Measurements from ENCODE around the gene BTG3. TPM values are rescaled to one million over a fixed set of nuclear protein-coding genes. Genes with fewer than 3 reads are reported as not detected.
A peak's percentile ranks its signal among the peaks of the same experiment; 100 is the strongest.

BTG3 gene, protein sequence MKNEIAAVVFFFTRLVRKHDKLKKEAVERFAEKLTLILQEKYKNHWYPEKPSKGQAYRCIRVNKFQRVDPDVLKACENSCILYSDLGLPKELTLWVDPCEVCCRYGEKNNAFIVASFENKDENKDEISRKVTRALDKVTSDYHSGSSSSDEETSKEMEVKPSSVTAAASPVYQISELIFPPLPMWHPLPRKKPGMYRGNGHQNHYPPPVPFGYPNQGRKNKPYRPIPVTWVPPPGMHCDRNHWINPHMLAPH
- total RNA-seq = 4.9 TPM
- long read RNA-seq, transcript BTG3-202 (5 exons, 1,456 nt) = major isoform, 9 of 11 reads
- long read RNA-seq, partial matches to known transcripts = 0 of 11 reads
- long read RNA-seq, other reads (novel, unspliced or antisense) = 0 of 11 reads

DNA sequence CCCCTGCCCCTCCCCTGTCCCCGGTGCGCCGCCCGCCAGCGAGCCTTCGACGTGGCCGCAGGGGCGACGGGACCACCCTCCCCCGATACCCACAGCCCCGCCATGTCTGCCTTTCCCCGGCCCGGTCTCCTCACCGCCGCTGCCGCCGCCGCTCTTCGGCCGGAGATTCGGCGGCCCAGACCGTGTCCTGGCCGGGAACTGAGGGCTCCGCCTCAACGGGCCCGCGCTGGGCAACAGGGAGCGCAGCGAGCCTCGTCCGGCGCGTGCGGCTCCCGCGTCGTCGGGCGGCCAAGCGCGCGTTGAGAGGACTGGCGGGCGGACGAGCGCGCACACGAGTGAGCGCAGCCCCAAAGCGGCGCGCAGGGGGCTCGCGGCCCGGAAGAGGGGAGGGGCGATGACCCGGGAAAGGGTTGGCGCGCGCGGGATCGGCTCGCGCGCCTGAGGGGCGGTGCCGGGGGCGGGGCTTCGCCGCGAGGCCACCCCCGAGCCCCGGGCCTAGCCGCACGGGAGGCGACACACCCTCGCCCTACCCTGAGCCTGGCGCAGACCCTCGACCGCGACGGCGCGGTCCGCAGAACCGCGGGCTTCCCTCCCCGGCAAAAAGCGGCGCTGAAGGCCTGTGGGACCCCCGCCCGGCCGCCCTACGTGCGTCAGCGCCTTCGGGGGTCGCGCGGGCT lies at the start of gene BTG3:
TSS of gene BTG3 (minus strand) at position 337 of the 677 bp plus-strand sequence. CDS start 3,757 bp downstream, outside the sequence.
- intact Hi-C loops (cut with DNase I) = no loop called here
- DNase-seq (ENCODE audit: missing footprints) (peak; percentile 89), ATAC-seq (peak; percentile 97)

DNA sequence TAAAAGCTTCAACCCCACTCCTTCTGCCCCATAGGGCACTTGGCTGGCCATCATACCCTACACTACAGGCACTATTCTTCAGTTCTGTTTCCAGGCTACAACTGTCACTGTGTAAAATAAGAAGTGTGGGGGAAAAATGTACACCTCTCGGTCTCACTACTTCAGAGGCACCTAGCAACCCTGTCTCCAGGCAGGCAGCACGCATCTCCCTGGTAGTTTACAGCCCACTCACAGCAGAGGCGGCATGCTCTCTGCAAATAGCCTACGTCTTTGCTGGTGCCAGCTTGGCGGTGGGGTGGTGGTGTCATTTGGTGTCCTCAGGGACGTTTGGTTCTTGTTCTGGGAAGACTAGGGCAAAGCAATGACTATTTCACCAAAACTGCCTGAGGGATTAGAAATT lies 48.2 kb upstream of the BTG3 start:
- intact Hi-C loops (cut with DNase I) = no loop called here
- no peak for DNase-seq (ENCODE audit: missing footprints)

DNA sequence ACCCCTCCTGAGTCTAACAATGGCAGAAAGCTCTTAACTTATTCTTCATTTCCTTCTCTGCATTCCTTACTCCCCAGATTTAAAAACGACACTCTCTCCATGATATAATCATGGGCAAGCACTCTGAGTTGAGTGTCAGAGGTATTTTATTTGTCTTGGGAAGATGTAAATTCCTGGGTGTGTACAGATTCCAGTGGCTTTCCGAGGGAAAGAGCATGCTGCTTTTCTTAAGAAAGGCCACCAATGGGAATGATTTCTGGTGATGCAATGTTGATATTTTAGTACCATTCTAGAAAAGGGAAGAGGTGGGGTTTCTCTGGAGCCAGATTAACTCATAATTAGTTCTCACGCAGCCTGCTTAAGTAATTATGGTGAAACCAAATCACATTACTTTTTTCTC lies 47.8 kb upstream of the BTG3 start:
- intact Hi-C loops (cut with DNase I) = no loop called here
- DNase-seq (ENCODE audit: missing footprints) = no peak
- ATAC-seq = no peak

More for the DNA sequence above, 48.2 kb upstream of the BTG3 start:
- ATAC-seq = no peak

DNA sequence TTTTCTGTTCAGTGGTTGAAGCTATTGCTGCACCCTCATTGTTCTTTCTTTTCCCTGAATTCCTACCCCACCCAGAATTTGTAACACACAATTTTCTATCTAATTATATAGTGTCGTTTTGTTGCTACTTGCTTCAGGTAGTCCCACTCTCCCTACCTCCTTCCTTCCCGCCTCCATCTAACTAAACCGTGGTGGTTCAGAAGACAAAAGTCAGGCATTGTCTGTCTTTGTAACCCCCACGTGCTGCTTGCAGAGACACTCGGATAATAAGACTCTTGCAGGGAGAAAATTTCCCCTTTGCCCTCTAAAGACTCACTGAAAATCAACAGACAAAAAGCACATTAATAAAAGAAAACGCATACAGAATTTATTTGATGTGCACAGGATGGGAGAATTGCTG lies 46.2 kb upstream of the BTG3 start:
- DNase-seq (ENCODE audit: missing footprints) (no peak), ATAC-seq (no peak)
- intact Hi-C loops (cut with DNase I) = no loop called here

DNA sequence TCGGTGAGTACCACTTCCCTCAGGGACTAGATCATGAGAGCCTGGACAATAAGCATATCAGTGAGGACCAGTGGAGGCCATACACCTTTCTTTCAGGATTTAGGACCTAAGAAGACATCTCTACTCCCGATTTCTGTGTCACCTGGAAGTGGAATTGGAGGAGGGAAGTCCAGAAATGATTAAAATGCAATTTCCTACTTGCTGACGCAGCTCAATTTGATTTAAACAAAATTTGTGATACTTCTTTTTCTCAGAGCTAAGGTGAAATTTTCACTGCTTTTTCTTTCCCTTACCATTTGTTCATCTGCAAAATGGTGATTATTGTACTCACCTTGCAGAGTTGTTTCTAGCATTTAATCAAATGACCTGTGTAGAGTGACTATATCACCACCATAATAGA lies 38.8 kb upstream of the BTG3 start:
- no peak for ATAC-seq
- no peak for DNase-seq (ENCODE audit: missing footprints)
- intact Hi-C loops (cut with DNase I) = no loop called here

DNA sequence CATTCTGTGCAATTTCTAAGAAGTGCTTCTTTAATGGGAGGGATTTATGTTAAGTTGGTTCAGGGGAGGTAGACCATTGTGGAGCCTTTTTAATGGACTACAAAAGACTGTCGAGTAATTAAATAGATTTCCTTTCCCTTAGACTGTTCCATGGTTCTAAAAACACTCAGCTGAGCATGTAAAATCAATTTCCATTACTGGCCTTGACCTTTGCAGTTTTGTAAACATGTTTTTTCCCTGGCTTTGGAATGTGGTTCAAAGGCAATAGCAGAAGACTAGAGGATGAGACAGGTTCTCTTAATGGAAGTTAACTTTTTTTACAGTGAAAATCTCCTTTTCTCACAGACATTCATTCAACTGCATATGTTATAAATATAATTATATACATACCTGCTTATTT lies 37.6 kb upstream of the BTG3 start:
- no peak for ATAC-seq
- intact Hi-C loops (cut with DNase I) = no loop called here
- no peak for DNase-seq (ENCODE audit: missing footprints)

DNA sequence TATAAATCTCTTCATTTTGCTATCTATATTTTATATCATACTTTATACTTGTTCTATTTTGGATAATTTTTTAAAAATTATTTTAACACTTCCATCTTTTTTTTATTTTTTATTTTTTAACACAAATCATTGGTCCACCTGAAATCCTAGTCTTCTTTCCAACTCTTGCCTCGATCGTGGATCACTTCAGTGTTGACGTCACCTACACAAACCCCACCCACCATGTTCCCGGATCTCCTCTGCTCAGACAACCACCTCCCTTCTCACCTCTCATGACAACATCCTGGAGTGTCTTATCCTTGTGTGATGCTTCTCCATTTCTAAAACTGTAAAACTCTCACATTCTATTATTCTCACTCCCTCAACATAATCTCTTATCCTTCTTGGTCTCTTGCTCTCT lies 34.1 kb upstream of the BTG3 start:
- ATAC-seq (no peak), DNase-seq (ENCODE audit: missing footprints) (no peak)
- intact Hi-C loops (cut with DNase I) = no loop called here

DNA sequence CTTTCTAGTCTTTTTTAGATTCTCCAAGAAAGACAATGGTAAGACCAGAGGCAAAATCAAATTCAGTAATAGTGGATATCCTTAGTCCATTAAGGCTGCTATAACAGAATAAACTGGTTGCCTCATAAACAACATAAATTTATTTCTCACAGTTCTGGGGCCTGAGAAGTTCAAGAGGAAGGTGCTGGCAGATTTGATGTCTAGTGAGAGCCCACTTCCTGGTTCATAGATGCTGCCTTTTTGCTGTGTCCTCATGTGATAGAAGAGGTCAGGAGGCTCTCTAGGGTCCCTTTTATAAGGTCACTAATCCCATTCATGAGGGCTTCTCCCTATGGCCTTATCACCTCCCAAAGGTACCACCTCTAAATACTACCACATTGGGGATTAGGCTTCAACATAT lies 31.5 kb upstream of the BTG3 start:
- intact Hi-C loops (cut with DNase I) = no loop called here
- ATAC-seq = no peak
- no peak for DNase-seq (ENCODE audit: missing footprints)

DNA sequence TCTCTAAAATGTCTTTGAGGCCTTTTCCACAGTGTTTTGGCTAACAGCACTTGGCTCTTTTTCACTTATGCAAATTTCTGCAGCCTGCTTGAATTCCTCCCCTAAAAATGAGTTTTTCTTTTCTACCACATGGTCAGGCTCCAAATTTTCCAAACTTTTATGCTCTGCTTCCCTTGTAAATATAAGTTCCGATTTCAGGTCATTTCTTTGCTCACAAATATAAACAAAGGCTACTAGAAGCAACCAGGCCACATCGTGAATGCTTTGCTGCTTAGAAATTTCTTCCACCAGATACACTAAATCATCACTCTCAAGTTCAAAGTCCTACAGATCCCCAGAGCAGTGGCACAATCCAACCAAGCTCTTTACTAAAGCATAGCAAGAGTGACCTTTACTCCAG lies 28.1 kb upstream of the BTG3 start:
- intact Hi-C loops (cut with DNase I) = no loop called here
- DNase-seq (ENCODE audit: missing footprints) (no peak), ATAC-seq (no peak)

DNA sequence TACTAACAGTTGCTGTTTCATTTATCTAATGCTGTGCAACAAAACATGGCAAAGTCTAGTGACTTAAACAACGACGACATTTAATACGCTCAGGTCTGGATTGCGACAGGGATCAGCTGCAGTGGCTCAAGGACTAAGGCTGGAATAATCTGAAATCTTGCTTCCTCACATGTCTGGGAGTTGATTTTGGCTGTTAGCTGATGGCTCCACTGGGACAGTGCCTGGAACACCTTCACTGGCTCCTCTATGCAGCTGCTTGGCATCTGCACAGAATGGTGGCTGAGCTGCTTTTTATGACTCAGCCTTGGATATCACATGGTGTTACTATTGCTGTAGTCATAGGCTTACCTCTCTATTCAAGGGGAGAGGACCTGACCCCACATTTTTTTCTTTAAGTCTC lies 24.0 kb upstream of the BTG3 start:
- DNase-seq (ENCODE audit: missing footprints) = no peak
- peak; percentile 71 for ATAC-seq
- intact Hi-C loops (cut with DNase I) = no loop called here

DNA sequence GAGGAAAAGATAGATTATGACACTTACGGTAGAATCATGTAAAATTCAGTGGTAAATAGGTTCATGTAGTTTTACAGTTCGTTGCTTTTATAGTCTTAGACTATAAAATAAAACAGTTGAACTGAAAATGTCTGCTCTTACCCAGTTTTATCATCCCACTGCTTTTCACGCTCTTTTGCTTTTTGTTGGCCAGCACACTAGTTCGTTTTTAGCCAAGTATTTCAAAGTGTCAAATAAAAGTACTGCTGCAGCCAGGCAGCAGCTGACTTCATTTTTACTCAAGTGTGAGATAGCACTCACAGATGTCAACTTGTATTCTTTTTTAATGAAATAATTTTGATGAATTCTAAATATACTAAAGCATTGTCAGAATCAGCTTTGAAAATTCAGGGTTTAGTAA lies 18.5 kb upstream of the BTG3 start:
- peak; percentile 44 for ATAC-seq

DNA sequence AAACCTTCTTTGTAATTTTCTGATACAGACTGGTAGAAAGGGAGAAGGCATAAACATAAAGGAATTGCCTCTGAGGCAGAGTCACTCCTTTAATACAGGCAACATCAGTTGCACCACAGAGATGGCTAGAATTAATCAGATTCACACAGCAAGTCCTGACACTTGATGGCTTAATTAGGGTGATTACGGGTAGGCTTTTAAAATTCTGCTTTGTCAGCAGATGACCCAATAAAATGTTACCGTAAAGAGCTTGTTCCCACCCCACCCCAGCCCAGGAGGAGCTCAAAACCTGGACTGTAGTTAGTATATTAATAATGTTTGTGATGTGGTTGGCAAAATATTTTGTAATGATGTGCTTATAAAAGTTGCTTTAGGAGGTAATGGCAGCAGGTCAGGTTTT lies 9.3 kb upstream of the BTG3 start:
- no peak for DNase-seq (ENCODE audit: missing footprints)
- ATAC-seq = no peak
- intact Hi-C loops (cut with DNase I) = no loop called here

More for the DNA sequence above, 18.5 kb upstream of the BTG3 start:
- no peak for DNase-seq (ENCODE audit: missing footprints)
- intact Hi-C loops (cut with DNase I) = no loop called here

DNA sequence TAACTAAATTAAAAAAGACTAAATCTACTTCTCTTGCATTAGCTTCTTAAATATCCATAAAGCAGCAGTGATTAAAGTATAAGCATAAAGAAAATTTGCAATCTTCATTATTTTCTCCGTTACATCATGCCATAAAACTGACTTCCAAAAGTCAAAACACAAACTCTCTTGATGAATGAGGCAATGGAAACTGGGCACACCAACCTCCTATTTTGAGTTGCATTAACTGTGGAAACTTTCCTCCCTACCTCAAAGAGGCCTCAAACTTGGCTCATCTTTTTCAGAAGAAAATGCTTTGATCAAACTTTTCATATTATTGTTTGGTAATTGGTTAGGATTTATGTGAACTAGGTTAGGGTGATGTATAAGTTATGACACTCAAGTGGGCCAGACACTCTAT lies 4.1 kb upstream of the BTG3 start:
- ATAC-seq (no peak), DNase-seq (ENCODE audit: missing footprints) (no peak)
- intact Hi-C loops (cut with DNase I) = no loop called here

DNA sequence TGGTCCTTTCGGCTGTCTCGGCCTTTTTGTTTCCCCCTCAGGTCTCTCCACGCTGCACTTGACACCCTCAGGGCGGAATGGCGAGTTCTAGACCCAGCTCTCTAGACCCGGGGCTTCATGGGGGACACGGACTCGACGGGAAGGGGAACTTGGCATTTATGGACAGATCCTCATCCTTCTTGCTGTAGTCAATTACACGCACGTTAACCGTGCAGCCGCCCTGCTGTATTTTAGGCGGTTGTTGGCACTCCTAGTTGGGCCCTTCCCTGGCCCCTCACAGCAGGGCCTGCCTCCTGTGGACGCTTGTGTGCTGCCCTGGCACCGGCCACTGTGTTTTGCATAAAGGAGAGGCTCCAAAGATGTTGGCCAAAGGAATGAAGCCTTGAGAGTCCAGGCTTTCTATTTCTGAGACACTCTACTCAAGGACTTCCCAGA lies 558 bp upstream of the BTG3 start:
- DNase-seq (ENCODE audit: missing footprints) (peak; percentile 66), ATAC-seq (peak; percentile 15)
- intact Hi-C loops (cut with DNase I) = no loop called here

DNA sequence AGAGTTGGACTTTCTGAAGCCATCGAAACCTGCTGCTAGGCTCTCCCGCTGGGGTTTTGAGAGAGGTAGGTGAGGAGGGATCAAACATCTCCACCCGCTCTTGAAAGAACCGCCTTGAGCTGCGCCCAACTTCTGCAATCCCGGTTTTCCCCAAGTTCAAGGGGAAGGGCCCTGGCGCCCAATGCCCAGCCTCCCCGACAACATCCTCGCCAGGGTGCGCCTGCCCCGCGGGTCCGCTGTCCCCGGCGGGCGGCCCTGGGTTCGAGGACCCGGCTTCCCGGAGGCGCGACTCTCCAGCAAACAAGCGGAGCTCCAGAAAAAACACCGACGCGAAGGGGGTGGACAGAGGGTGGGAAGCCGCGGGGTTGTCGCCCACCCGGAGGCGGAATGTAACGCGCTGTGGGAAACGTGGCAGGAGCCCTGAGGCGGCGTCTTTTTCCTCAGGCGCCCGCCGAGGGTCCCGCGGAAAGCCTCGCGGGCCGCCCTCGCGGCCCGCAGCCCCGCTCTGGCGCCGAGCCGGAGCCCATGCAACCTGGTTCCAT lies 607 bp downstream of the BTG3 start:
- DNase-seq (ENCODE audit: missing footprints) (peak; percentile 63), ATAC-seq (peak; percentile 14)
- intact Hi-C loops (cut with DNase I) = no loop called here

DNA sequence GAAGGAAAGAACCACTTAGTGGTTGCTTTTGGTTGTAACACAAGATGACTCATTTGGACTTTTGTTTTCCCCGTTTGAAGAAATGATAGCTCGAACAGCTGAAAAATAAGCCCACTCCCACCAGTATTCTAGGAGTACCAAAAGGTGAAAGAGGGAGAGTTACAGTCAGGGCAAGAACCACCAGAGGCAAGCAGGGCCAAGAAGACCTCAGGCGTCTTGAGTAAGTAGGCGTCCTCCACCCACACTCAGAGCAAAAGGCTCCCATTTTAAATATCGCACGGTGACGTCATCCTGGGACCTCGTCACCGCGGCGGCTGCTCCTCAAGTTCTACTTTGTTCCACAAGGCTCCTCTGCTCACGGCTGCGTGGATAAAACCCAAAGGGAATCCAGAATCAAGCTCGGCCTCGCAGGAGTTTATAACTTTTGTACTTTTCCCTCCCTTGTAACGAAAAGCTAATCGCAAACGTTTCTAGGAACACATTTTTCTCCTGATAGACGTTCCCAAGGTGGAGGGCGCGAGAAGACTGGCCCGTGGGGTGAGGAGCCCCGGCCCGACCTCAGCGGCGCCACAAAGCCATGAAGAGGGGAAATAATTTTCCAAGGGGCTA lies 1.2 kb downstream of the BTG3 start:
- ATAC-seq (peak; percentile 69), DNase-seq (ENCODE audit: missing footprints) (peak; percentile 92)
- intact Hi-C loops (cut with DNase I) = no loop called here

DNA sequence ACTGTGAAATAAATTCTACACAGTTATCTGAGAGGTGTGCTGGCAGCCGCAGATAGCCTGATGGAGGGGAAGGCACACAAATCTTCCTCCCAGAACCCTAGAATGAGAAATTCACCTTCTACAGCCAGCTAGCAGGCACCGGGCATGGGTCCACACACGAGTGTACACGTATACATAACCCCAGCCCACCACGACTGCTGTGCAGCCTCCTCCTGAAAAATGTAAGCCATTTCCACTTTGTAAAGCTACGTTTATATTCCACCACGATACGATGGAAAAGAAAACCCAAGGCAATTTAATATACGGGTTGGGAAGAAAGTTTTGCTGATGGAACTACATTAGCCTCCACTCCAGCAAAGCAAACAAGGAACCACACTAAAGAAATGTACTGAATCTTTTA lies 1.8 kb downstream of the BTG3 start:
- ATAC-seq (no peak), DNase-seq (ENCODE audit: missing footprints) (no peak)
- intact Hi-C loops (cut with DNase I) = no loop called here

DNA sequence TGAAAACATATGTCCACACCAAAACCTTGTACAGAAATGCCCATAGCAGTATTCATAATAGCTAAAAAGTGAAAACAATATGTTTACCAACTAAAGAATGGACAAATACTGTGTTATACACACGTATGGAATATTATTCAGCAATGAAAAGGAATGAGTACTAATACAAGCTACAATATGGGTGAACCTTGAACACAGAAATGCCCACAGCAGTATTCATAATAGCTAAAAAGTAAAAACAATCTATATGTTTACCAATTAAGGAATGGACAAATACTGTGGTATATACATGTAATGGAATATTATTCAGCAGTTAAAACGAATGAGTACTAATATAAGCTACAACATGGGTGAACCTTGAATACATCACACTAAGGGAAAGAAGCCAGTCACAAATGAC lies 3.0 kb downstream of the BTG3 start:
- intact Hi-C loops (cut with DNase I) = no loop called here
- no peak for ATAC-seq
- no peak for DNase-seq (ENCODE audit: missing footprints)

DNA sequence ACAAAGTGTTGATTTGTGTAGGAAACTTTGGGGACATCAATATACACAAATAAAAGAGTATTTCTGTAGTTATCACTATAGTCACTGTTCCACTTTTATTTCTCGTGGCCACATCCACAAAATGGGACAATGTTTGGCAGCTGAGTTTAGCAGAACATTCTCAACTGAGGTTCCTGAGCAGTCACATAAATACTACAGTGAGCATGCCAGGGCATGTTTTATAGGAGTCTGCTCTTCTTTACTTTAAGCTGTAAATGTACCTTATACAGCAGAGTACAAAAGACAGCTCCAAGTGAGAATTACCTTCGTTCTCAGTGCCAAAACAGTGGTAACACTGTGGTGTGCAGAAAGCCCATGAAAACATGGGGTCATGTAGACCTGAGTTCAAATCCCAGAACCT lies 5.0 kb downstream of the BTG3 start:
- DNase-seq (ENCODE audit: missing footprints) (no peak), ATAC-seq (no peak)
- intact Hi-C loops (cut with DNase I) = no loop called here

DNA sequence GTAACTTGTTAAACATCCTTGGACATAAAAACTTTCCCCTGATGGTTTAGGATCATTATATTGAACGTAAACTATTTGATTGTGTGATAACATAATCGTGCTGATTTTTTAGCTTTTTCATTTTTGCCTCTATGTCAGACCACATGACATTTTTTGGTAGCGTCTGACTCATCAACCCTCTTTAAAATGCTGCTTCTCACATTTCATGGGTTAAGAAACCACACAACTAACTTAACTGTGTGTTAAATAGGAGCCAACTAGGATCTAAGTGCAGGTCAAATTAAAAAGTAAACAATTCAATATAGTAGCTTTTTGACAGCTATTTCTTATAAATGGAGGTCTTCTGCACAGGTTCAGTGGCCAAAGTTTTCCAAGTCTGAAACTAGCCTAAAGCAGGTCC lies 9.8 kb downstream of the BTG3 start:
- intact Hi-C loops (cut with DNase I) = no loop called here
- DNase-seq (ENCODE audit: missing footprints) (no peak), ATAC-seq (no peak)
